Measurements from ENCODE around the gene AATK.

DNA sequence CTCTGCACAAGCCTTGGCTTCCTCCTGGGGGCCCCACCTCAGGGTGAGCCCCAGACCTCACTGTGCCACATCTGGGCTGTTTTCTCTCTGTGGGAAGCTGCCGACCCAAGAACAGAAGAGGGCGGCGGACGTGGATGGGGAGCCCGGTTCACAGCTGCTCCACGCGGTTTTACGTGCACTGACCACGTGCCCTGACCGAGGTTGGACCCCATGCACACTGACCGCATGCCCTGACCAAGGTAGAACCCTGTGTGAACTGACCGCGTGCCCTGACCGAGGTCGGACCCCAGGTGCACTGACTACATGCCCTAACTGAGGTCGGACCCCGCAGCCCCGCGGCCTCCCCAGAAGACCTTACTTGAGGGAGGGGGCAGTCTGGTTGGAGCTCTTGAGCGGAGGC is 37.1 kb upstream of the AATK start:
- TF ChIP-seq, protein P1, sequence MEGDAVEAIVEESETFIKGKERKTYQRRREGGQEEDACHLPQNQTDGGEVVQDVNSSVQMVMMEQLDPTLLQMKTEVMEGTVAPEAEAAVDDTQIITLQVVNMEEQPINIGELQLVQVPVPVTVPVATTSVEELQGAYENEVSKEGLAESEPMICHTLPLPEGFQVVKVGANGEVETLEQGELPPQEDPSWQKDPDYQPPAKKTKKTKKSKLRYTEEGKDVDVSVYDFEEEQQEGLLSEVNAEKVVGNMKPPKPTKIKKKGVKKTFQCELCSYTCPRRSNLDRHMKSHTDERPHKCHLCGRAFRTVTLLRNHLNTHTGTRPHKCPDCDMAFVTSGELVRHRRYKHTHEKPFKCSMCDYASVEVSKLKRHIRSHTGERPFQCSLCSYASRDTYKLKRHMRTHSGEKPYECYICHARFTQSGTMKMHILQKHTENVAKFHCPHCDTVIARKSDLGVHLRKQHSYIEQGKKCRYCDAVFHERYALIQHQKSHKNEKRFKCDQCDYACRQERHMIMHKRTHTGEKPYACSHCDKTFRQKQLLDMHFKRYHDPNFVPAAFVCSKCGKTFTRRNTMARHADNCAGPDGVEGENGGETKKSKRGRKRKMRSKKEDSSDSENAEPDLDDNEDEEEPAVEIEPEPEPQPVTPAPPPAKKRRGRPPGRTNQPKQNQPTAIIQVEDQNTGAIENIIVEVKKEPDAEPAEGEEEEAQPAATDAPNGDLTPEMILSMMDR (IDR thresholded peaks at IDR 0.05; ENCODE audit: poor library complexity), result no peak
- no peak for TF ChIP-seq EZH2 (IDR thresholded peaks at IDR 0.05; ENCODE audit: borderline replicate concordance)

Measured in hepatocyte (in vitro differentiated cells).